ENCODE data around the gene ATP9B. TPM values are rescaled to one million over a fixed set of nuclear protein-coding genes. Genes with fewer than 3 reads are reported as not detected.

Gene ATP9B
- total and polyA plus RNA-seq, 10 of the 15 experiments (the other 5 are each of a cell fraction or from before 2014, with no cell fraction given) = 0.74 to 20.7 (median 12.9) TPM

GRCh38 chr18:79246309-79247108 lies 177.3 kb downstream of the ATP9B start (continued):
- TF ChIP-seq, protein P1, sequence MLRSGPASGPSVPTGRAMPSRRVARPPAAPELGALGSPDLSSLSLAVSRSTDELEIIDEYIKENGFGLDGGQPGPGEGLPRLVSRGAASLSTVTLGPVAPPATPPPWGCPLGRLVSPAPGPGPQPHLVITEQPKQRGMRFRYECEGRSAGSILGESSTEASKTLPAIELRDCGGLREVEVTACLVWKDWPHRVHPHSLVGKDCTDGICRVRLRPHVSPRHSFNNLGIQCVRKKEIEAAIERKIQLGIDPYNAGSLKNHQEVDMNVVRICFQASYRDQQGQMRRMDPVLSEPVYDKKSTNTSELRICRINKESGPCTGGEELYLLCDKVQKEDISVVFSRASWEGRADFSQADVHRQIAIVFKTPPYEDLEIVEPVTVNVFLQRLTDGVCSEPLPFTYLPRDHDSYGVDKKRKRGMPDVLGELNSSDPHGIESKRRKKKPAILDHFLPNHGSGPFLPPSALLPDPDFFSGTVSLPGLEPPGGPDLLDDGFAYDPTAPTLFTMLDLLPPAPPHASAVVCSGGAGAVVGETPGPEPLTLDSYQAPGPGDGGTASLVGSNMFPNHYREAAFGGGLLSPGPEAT (IDR thresholded peaks at IDR 0.05; ENCODE audit: low read depth) = no peak
- no peak for TF ChIP-seq SIN3A (IDR thresholded peaks at IDR 0.05; ENCODE audit: low read depth, low read length)
- TF ChIP-seq, protein P2, sequence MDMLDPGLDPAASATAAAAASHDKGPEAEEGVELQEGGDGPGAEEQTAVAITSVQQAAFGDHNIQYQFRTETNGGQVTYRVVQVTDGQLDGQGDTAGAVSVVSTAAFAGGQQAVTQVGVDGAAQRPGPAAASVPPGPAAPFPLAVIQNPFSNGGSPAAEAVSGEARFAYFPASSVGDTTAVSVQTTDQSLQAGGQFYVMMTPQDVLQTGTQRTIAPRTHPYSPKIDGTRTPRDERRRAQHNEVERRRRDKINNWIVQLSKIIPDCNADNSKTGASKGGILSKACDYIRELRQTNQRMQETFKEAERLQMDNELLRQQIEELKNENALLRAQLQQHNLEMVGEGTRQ (IDR thresholded peaks at IDR 0.05; ENCODE audit: borderline replicate concordance, low read depth, low read length) = no peak
- no peak for TF ChIP-seq SUPT20H (IDR thresholded peaks at IDR 0.05; ENCODE audit: borderline replicate concordance, control insufficient read depth, low read depth, low read length)
- no peak for TF ChIP-seq ZBED1 (IDR thresholded peaks at IDR 0.05; ENCODE audit: borderline replicate concordance)
- TF ChIP-seq CBFB (IDR thresholded peaks at IDR 0.05; ENCODE audit: low read depth) = no peak
- TF ChIP-seq, protein P3, sequence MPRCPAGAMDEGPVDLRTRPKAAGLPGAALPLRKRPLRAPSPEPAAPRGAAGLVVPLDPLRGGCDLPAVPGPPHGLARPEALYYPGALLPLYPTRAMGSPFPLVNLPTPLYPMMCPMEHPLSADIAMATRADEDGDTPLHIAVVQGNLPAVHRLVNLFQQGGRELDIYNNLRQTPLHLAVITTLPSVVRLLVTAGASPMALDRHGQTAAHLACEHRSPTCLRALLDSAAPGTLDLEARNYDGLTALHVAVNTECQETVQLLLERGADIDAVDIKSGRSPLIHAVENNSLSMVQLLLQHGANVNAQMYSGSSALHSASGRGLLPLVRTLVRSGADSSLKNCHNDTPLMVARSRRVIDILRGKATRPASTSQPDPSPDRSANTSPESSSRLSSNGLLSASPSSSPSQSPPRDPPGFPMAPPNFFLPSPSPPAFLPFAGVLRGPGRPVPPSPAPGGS (IDR thresholded peaks at IDR 0.05; ENCODE audit: borderline replicate concordance, insufficient read depth, low read depth, low read length, poor library complexity, severe bottlenecking) = no peak
- TF ChIP-seq ZBTB11 (CRISPR knock-in tag; IDR thresholded peaks at IDR 0.05) = no peak
- no peak for TF ChIP-seq BCL11A (IDR thresholded peaks at IDR 0.05; ENCODE audit: low read depth, low read length)
- TF ChIP-seq BMI1 (IDR thresholded peaks at IDR 0.05; ENCODE audit: borderline replicate concordance) = no peak
- no peak for TF ChIP-seq NR2F1 (conservative IDR thresholded peaks at IDR 0.05)
- no peak for TF ChIP-seq IRF3 (IDR thresholded peaks at IDR 0.05)
- TF ChIP-seq MYC (IDR thresholded peaks at IDR 0.05; ENCODE audit: insufficient read depth, insufficient read length, insufficient replicate concordance, low read length, severe bottlenecking) = no peak
- no peak for TF ChIP-seq SUZ12 (IDR thresholded peaks at IDR 0.05; ENCODE audit: unreplicated experiment)
- no peak for TF ChIP-seq NFXL1 (IDR thresholded peaks at IDR 0.05; ENCODE audit: borderline replicate concordance)
- no peak for TF ChIP-seq MTA3 (IDR thresholded peaks at IDR 0.05; ENCODE audit: borderline replicate concordance, low read length)
- no peak for TF ChIP-seq MTA2 (IDR thresholded peaks at IDR 0.05; ENCODE audit: low read depth)
- TF ChIP-seq, protein P4, sequence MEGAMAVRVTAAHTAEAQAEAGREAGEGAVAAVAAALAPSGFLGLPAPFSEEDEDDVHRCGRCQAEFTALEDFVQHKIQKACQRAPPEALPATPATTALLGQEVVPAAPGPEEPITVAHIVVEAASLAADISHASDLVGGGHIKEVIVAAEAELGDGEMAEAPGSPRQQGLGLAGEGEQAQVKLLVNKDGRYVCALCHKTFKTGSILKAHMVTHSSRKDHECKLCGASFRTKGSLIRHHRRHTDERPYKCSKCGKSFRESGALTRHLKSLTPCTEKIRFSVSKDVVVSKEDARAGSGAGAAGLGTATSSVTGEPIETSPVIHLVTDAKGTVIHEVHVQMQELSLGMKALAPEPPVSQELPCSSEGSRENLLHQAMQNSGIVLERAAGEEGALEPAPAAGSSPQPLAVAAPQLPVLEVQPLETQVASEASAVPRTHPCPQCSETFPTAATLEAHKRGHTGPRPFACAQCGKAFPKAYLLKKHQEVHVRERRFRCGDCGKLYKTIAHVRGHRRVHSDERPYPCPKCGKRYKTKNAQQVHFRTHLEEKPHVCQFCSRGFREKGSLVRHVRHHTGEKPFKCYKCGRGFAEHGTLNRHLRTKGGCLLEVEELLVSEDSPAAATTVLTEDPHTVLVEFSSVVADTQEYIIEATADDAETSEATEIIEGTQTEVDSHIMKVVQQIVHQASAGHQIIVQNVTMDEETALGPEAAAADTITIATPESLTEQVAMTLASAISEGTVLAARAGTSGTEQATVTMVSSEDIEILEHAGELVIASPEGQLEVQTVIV (IDR thresholded peaks at IDR 0.05; ENCODE audit: borderline replicate concordance, partially characterized antibody) = no peak
